GM12874 (cell line): ENCODE data around the gene STOML2.

Source experiments
- TF ChIP-seq, protein P1 (sequence below): IDR thresholded peaks from 2 replicates; pipeline ENCODE4 v1.5.1; 2011; ENCODE audit warnings: low read depth, mild to moderate bottlenecking, control low read depth, low read length, moderate library complexity; ENCODE audit not compliant: insufficient read depth

STOML2 gene

DNA sequence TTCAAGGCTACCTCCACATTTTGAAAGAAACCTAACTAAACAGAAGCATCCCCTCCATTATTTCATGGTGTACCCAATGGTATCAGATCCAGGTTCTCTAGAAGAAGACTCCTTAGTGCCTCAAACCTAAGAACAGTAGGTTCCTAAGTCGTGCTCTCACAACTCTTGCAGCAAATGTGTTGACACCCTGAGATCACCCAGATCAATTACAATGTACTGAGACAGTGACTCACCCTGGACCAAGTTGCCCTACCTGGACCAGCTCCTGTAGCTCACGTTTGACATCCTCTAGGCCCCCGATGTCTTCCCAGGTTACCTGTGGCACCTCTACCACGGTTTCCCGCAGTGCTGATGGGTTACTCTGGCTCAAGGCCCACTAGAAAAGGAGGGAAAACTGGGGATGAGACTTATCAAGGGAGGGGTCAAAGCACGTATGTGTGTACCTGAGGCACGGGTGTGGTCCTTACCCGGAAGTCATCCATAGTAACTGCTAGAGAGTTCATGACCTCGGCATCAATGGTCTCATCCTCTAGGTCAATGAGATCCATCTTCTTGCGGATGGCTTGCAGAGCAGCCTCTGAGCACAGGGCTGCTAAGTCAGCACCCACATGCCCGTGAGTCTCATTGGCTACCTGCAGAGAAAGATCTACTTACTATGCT is 42.3 kb downstream of the STOML2 start:
- TF ChIP-seq, protein P1, sequence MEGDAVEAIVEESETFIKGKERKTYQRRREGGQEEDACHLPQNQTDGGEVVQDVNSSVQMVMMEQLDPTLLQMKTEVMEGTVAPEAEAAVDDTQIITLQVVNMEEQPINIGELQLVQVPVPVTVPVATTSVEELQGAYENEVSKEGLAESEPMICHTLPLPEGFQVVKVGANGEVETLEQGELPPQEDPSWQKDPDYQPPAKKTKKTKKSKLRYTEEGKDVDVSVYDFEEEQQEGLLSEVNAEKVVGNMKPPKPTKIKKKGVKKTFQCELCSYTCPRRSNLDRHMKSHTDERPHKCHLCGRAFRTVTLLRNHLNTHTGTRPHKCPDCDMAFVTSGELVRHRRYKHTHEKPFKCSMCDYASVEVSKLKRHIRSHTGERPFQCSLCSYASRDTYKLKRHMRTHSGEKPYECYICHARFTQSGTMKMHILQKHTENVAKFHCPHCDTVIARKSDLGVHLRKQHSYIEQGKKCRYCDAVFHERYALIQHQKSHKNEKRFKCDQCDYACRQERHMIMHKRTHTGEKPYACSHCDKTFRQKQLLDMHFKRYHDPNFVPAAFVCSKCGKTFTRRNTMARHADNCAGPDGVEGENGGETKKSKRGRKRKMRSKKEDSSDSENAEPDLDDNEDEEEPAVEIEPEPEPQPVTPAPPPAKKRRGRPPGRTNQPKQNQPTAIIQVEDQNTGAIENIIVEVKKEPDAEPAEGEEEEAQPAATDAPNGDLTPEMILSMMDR, result no peak

DNA sequence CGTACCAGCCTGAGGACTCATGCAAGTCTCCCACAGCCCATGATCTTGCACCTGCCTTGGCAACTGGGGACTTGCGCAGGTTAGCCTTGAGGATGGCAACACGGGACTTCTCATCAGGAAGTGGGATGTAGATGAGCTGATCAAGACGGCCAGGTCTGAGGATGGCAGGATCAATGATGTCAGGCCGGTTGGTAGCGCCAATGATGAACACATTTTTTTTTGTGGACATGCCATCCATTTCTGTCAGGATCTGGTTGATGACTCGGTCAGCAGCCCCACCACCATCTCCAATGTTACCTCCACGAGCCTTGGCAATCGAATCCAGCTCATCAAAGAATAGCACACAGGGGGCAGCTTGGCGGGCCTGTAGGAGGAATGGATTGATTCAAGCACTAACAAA is 43.5 kb downstream of the STOML2 start:
- TF ChIP-seq, protein P1, result no peak

DNA sequence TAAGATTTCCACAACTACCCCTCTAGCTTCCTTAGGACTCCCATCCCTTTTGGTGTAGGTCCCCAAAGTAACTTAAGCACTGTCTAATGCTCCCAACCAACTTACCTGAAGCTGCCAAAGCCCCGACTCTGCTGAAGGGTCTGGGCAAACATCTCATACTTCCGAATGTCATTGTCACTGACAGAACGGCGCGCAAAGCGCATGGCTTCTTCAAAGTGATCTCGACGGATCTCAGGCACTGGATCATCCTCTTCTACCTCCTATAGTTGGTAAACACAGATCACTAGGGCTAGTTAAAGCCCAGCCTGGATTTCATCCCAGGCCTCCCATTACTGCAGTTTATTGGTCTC is 45.7 kb downstream of the STOML2 start:
- TF ChIP-seq, protein P1, result no peak

DNA sequence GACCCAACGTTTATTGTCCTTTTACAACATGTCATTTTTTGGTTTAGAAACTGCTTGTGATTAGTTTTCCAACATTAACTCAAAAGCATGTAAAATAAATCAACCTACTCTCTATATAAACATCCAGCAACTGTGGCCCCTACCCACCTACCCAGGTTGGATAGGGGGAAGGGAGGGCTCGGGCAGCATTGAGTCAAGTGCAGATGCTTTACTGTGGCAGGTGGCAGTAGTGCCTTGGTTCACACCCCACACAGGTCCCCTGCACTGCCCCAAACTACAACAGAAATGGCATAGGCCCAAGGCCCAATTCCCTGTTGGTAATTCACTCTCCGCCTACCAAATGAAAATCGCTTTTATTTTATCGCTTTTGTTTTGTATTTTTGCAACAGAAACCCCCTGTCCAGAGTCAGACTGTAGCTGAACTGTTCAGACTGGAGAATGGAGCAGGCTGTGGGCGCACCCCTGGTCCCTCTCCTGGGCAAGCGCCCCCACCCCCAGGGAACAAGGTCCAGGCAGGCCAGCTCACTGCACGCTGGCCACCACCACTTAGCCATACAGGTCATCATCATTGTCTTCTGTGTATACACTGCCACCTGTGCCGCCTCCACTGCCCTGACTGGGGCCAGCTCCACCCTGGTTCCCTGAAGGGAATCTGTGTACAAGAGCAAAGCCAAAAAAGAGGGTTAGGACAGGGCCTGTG is 46.2 kb downstream of the STOML2 start:
- TF ChIP-seq, protein P1, result no peak

DNA sequence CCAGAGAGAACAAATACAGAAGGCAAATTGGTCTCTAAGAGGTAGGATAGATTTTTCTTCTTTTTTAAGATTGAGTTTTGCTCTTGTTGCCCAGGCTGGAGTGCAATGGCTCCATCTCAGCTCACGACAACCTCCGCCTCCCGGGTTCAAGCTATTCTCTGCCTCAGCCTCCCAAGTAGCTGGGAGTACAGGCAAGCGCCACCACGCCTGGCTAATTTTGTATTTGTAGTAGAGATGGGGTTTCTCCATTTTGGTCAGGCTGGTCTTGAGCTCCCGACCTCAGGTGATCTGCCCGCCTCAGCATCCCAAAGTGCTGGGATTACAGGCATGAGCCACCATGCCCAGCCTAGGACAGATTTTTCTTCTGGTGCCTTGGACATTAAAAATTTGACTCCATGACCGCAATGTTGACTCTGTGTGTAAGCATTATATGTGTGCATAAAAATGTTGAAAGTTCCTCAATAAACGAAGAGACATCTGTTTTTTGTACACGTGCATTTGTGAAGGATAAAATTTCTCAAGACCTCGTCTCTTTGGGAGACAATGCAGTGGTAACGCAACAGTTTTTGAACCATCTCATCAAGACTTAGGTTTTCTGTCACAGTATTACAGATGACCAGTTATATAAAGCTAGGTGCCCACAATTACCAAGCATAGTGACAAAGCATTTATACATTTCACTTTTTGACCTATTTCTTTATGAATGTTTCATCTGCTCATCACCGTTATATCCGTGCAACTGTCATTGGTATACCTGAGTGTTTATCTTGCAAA is 47.9 kb downstream of the STOML2 start:
- TF ChIP-seq, protein P1, result no peak

DNA sequence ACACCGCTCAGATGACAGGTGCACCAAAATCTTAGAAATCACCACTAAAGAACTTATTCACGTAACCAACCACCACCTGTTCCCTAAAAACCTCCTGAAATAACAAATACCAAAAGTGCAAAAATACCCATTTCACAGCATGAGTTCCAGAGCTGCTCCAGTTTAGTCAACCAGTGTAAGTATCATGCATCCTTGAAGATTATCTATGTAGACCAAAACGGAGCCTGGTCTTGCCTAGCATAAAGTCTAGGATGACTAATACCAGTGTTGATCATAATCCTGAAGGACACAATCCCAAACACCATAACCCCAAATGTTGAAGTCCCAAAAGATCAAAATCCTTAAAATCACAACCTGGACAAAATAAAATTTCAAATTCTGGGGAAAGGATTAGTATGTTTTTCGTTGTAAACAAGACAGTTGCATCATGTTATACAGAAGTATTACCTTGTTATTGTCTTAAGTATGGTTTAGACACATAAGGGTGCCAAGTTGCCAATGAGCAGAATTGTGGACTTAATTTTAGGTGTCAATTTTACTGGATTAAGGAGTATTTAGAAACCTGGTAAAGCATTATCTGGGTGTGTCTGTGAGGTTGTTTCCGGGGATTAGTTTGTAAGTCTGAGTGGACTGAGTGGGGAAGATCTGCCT is 48.6 kb downstream of the STOML2 start:
- TF ChIP-seq, protein P1, result no peak
